Mucosa of gallbladder (tissue), 1 donor: ENCODE measurements around the gene UNC5CL. TPM values are rescaled to one million over a fixed set of nuclear protein-coding genes. Genes with fewer than 3 reads are reported as not detected.

ENCODE experiments used
- total RNA-seq: library from RNA; stranded (reverse); gene quantifications from one replicate; pipeline ENCODE4 v1.2.1, GENCODE V29; 2021
- donor health status: DM: no; HTN: no; CAD: no.

Gene UNC5CL
- total RNA-seq, 1 donor from 2014 or later = 26.4 TPM

Other genes starting within 250 kb of the UNC5CL start
- 1.0 TPM for gene TSPO2, start 3.2 kb upstream of the UNC5CL start, total RNA-seq
- gene APOBEC2, start 14.0 kb upstream of the UNC5CL start, total RNA-seq = not detected
- 36.3 TPM for gene OARD1, start 33.1 kb upstream of the UNC5CL start, total RNA-seq
- gene NFYA, start 33.8 kb upstream of the UNC5CL start, total RNA-seq = 24.8 TPM
- 1.1 TPM for gene TREML1, start 115.1 kb upstream of the UNC5CL start, total RNA-seq
- 26.7 TPM for gene TREM2, start 123.9 kb upstream of the UNC5CL start, total RNA-seq
- not detected for gene TREML2, start 161.9 kb upstream of the UNC5CL start, total RNA-seq
- gene TREML4, start 189.1 kb upstream of the UNC5CL start, total RNA-seq = not detected
- gene TREM1, start 247.5 kb upstream of the UNC5CL start, total RNA-seq = 1.3 TPM